Loucy (cell line): ENCODE measurements around the gene UGT1A6.

Experiments
- EZH2phosphoT487 ChIP-seq: fragments of 200-600 bp; IDR thresholded peaks from 2 replicates; pipeline ENCODE4 v1.6.1; 2018; ENCODE audit warnings: antibody characterized with exemption, mild to moderate bottlenecking, moderate library complexity, borderline replicate concordance
- TF ChIP-seq, protein P1 (sequence below): fragments of 200-600 bp; sonication (generic); conservative IDR thresholded peaks from 2 replicates; pipeline ENCODE4 v1.5.1; 2014; ENCODE audit warnings: mild to moderate bottlenecking, antibody characterized with exemption, low read length

DNA sequence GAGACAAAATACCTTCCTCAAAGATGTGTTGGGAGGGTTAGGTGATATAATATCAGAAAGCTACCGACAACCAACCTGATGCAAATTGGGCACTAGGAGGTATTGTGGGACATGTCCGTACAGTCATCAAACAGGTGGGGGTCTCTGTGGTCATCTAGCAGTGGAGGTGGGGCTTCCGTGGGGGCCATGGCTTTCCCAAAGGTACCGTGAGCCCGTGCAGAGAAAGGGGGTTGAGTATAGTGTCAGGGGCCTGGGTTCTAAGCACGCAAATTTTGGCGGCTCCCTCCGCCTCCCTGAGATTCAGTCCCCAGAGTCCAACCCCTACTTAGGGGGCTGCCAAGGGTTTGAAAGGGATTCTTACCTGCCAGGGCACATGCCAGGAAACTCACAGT is 129.0 kb downstream of the UGT1A6 start:
- TF ChIP-seq, protein P1, sequence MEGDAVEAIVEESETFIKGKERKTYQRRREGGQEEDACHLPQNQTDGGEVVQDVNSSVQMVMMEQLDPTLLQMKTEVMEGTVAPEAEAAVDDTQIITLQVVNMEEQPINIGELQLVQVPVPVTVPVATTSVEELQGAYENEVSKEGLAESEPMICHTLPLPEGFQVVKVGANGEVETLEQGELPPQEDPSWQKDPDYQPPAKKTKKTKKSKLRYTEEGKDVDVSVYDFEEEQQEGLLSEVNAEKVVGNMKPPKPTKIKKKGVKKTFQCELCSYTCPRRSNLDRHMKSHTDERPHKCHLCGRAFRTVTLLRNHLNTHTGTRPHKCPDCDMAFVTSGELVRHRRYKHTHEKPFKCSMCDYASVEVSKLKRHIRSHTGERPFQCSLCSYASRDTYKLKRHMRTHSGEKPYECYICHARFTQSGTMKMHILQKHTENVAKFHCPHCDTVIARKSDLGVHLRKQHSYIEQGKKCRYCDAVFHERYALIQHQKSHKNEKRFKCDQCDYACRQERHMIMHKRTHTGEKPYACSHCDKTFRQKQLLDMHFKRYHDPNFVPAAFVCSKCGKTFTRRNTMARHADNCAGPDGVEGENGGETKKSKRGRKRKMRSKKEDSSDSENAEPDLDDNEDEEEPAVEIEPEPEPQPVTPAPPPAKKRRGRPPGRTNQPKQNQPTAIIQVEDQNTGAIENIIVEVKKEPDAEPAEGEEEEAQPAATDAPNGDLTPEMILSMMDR, result no peak
- TF ChIP-seq EZH2phosphoT487, result no peak
